Measurements from ENCODE around the gene PLA2G3.

PLA2G3 gene

DNA sequence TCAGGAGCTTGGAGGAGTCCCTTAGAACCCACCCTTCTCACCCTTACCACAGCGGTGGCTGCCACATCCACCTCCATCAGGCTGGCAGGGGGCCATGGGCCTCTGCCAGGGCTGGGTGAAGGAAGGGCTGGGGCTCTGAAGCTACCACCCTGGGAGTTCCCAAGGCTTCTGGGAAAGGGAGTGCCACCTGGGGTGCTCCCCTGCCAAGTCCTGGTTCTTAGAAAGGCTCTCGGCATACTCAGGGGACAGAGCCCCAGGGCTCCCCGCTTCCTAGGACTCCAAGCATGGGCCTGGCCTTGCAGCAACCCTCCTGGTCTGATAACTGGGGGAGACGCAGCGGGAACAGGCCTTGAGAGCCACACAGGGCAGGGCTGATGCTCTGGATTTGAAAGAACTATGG, 438 bp upstream of the PLA2G3 start:
- H3K4me3 ChIP-seq (ENCODE audit: low read depth, low read length): no peak overlapping the region
- no peak for DNase-seq (ENCODE audit: low read depth)
- TF ChIP-seq, protein P1, sequence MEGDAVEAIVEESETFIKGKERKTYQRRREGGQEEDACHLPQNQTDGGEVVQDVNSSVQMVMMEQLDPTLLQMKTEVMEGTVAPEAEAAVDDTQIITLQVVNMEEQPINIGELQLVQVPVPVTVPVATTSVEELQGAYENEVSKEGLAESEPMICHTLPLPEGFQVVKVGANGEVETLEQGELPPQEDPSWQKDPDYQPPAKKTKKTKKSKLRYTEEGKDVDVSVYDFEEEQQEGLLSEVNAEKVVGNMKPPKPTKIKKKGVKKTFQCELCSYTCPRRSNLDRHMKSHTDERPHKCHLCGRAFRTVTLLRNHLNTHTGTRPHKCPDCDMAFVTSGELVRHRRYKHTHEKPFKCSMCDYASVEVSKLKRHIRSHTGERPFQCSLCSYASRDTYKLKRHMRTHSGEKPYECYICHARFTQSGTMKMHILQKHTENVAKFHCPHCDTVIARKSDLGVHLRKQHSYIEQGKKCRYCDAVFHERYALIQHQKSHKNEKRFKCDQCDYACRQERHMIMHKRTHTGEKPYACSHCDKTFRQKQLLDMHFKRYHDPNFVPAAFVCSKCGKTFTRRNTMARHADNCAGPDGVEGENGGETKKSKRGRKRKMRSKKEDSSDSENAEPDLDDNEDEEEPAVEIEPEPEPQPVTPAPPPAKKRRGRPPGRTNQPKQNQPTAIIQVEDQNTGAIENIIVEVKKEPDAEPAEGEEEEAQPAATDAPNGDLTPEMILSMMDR (IDR thresholded peaks at IDR 0.05; ENCODE audit: insufficient read depth, low read depth, low read length, missing control alignments): no peak

- TF ChIP-seq, protein P1 (IDR thresholded peaks at IDR 0.05; ENCODE audit: insufficient read depth, low read depth, low read length, missing control alignments): no peak
- H3K4me3 ChIP-seq (ENCODE audit: low read depth, low read length): no peak overlapping the region
- no peak for DNase-seq (ENCODE audit: low read depth)
Observed at GRCh38 chr22:31139066-31139465, 1.2 kb downstream of the PLA2G3 start.

DNA sequence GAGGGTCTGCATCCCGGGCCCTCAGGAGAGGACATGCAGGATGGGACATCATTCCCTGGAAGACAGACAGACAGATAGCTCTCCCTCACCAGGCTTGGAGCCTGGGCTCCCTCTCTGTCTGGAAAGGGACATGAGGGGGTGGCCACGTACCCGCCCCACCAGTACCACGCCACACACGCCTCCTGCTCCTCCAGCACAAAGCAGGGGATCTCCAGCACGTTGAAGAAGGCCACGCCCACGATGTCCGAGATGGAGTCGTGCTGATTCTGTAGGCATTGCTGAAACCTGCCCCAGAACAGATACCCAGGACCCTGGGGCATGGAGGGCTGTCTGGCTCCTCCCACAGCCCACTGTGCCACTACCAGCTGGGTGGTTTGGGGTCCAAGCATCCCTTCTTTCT, 2.2 kb downstream of the PLA2G3 start:
- no peak overlapping the region for H3K4me3 ChIP-seq (ENCODE audit: low read depth, low read length)
- TF ChIP-seq, protein P1 (IDR thresholded peaks at IDR 0.05; ENCODE audit: insufficient read depth, low read depth, low read length, missing control alignments): no peak
- DNase-seq (ENCODE audit: low read depth): no peak

DNA sequence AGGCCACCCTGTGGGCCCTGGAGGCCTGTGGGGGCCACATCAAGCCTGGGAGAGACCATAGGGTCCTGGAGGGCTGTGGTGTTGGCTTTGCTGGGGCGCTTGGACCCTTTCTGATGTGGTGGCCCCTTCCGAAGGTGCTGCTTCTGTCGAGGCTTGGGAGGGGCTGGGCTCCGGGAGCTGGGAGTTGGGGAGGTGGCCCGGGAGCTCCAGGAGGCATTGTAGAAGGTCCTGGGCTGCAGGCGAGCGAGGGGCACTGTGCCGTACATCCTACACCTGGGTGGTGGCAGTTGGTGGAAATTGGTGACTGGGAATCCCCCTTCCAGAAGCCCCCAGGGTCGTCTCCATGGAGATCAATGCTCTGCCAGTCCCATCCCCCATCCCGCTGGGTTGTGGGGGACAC, 2.6 kb downstream of the PLA2G3 start:
- no peak for DNase-seq (ENCODE audit: low read depth)
- TF ChIP-seq, protein P1 (IDR thresholded peaks at IDR 0.05; ENCODE audit: insufficient read depth, low read depth, low read length, missing control alignments): no peak
- H3K4me3 ChIP-seq (ENCODE audit: low read depth, low read length): no peak overlapping the region

DNA sequence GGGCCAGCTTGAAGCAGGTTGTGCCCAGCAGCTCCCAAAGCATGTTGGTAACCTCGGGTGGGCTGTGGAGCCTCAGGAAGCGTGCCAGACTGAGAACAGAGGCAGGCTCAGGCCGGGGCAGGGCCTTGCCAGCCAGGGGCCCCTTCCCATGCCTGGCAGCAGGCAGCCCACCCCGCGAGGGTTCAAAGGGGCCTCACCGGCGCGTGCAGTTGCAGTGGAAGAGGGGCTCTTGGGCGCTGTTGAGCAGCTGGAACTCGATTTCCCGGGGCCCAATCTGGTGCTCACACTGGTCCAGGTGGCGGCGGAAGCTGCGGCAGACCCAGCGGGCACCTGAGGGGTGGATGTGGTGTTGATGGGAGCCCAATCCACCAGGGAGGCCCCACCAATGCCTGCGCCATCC, 3.6 kb downstream of the PLA2G3 start:
- DNase-seq (ENCODE audit: low read depth): no peak
- TF ChIP-seq, protein P1 (IDR thresholded peaks at IDR 0.05; ENCODE audit: insufficient read depth, low read depth, low read length, missing control alignments): no peak
- H3K4me3 ChIP-seq (ENCODE audit: low read depth, low read length): no peak overlapping the region

DNA sequence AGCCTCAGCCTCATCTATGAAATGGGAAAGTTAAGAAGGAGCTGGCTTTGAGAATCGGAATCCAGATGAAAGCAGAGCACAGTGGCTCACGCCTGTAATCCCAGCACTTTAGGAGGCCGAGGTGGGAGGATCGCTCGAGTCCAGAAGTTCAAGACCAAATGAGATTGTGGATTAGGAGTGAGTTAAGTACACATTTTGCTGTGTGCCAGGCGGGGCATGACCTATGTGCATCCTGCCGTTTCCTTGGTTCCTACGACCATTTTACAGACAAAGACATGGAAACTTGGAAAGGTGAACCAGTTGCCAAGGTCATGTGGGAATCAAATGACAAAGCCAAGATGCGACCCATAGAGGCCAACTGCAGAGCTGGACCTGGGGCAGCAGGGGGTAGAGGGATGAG, 4.2 kb downstream of the PLA2G3 start:
- TF ChIP-seq, protein P1 (IDR thresholded peaks at IDR 0.05; ENCODE audit: insufficient read depth, low read depth, low read length, missing control alignments): no peak
- DNase-seq (ENCODE audit: low read depth): no peak
- no peak overlapping the region for H3K4me3 ChIP-seq (ENCODE audit: low read depth, low read length)

GRCh38 chr22:31135706-31136105, 4.6 kb downstream of the PLA2G3 start:
- TF ChIP-seq, protein P1 (IDR thresholded peaks at IDR 0.05; ENCODE audit: insufficient read depth, low read depth, low read length, missing control alignments): no peak
- no peak overlapping the region for H3K4me3 ChIP-seq (ENCODE audit: low read depth, low read length)
- DNase-seq (ENCODE audit: low read depth): no peak
